ENCODE measurements around the gene ARID3B. TPM values are rescaled to one million over a fixed set of nuclear protein-coding genes. Genes with fewer than 3 reads are reported as not detected.
"Not testable (repeated sequence)": the region's sequence is repeated elsewhere in the genome, so short reads cannot be mapped to it uniquely, and the experiment has no call there.

The ARID3B gene
- total RNA-seq, 1 donor from 2014 or later = 6.8 TPM

GRCh38 chr15:74535388-74536084 is 5.5 kb upstream of the ARID3B start:
- no peak for DNase-seq (ENCODE audit: low spot score)

DNA sequence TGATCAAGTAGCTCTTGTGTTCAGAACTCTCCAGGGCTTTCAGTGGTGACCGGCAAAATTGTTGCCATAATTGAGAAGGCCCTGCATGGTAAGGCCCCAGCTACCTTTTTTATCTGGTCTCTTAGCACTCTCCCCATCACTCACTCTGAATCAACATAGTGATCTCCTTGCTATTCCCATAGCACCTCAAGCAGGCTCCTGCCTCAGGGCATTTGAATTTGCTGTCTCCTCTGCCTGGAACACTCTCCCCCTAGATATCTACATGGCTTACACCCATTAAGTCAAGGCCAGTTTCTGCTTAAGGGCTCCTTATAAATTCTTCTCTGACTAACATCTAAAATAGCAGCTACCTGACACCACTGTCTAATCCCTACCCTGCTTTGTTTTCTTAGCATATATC is 3.3 kb upstream of the ARID3B start:
- no peak for DNase-seq (ENCODE audit: low spot score)

DNA sequence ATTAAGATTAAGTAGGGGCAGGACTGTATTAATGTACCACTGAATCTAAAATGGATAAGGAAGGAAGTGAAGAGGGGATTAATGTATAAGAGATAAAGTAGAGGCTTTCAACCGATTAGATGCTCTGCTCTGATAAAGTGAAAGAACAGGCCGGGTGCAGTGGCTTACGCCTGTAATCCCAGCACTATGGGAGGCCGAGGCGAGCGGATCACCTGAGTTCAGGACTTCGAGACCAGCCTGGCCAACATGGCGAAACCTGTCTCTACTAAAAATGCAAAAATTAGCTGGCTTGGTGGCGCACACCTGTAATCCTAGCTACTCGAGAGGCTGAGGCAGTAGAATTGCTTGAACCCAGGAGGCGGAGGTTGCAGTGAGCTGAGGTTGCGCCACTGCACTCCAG is 1.5 kb upstream of the ARID3B start:
- not testable (repeated sequence) for DNase-seq (ENCODE audit: low spot score)

- DNase-seq (ENCODE audit: low spot score) = no peak
Observed at GRCh38 chr15:74540161-74540760, 759 bp upstream of the ARID3B start.

GRCh38 chr15:74541494-74542165 is 610 bp downstream of the ARID3B start:
- no peak for DNase-seq (ENCODE audit: low spot score)

DNA sequence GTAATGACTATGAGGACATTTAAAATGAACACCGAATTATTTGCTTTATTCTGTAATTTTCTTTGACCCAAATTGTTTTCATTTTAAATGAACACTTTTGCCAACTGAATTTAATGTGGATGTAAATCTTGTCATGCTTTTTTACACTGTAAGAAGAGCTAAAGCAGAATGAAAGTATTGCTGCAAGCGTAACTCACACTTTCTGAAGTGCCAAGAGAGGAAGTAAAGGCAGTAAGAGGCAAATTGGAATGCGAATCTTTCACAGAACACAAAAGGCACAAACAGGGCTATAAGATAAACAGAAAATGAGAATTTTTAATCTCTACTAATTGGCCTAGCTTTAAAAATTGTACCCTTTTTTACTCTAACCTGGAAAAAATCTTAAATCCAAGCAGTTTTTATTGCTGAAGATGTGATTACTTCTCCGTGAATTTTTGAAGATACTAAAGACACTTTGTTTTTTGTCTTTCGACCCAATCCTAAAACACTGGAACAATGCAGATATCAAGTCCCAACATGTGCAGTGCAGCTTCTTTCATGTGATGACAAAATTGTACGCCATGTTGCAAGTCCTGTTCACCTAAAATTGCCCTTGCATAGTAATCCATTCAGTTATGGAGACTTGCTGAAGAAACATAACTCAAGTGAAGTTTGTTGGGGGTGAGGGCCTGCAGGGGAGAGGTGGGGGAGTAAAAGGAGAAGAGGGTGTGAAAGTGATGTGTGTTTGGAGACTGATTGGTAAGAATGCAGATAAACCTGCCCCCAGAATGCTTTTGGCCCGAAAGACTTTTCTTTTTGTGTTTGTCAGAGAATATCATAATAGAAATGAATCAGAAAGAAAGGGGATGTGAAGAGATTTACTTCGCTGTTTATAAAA is 1.4 kb downstream of the ARID3B start:
- no peak for DNase-seq (ENCODE audit: low spot score)

DNA sequence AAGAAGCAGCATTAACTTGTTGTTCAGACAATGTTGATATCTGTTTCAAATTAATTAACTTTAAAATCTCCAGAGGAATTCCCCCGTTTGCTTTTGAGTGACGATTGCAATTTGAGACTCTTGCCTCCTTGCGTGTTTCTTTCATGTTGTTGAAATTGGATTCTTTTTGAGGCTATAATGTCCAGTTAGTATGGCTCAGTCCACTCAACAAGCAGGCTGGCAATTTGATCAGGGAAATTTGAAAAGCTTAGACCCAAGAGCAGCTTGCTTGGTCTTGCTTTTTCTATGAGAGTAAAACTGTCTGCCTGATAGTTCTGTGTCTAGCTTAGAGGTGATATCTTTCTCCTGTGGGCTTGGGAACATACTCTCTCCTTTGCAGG is 2.0 kb downstream of the ARID3B start:
- DNase-seq (ENCODE audit: low spot score) = no peak

DNA sequence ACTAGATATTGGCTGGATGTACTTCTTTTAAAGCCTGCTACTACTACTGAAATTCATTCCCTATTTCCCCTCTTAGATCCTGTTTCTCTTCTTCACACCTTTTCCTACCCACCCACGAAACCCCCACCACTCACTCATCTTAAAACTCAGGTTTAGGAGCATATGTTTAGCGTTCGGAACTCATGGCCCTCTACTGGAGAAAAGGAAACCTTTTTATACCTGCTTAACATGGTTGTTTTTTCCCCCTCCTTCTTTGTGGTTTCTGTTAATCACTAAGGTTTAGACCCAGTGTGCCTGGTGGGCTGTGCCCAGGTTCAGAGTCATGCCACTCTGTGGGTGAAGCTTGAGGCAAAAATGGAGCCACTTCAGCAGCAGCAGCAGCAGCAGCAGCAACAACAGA is 2.6 kb downstream of the ARID3B start:
- DNase-seq (ENCODE audit: low spot score) = no peak

DNA sequence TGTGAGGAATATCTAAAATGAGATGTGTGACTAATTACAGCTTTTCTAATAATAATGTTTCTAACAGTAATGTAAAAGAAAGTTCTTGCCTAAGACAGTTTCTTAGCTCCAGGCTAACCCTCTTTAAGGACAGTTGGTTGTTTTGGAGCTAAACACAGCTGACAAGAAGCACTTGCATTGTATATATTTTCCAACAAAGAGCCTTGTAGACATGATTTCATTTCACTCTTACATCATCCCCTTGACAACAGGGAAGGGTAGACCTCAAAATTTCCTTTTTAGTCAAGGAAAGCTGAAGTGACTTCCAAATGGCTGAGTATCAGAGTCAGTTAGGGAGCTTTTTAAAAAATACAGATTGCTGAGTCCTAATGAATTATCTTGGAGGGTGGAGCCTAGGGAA is 4.1 kb downstream of the ARID3B start:
- DNase-seq (ENCODE audit: low spot score) = no peak

DNA sequence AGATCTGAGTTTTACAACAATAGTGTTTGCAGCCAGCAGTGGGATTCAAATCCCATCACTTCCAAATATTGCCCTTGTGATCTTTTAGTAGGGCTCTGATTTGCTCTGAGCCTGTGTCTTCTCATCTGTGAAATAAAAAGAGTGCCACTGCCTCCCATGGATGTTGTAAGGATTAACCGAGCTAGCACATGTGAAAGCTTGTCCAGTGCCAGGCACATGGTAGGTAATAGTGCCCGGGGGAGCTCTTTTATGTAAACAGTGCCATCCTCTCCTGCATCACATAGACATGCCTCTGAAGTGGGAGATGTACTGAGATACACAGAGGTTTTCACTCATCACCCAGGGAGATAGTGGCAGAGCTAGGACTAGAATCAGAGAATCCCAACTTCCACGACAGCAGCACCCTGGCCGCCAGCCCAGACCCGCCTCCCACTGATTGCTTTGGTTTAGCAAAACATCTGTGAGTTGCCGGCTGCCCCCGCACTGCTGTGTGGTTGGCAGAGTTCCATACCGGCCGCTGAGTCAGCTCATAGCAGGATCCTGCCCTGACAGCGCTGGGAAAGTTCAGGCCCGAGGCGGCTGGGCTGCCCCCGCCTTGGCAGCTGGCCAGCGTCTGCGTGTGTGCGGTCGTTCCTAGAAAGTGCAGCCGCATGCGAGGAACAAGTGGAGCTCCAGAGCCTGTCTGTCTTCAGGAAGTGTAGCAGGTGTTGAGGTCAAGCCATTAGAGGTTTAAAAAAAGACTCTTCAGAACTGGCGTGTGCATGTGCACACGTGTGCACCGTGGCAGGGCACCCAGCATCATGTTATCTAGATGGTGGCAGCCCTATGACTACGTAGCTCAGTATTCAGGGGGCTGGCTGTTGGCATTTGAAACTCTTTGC is 5.0 kb downstream of the ARID3B start:
- DNase-seq (ENCODE audit: low spot score) = peak; percentile 98

GRCh38 chr15:74547616-74548015 is 6.6 kb downstream of the ARID3B start:
- no peak for DNase-seq (ENCODE audit: low spot score)

DNA sequence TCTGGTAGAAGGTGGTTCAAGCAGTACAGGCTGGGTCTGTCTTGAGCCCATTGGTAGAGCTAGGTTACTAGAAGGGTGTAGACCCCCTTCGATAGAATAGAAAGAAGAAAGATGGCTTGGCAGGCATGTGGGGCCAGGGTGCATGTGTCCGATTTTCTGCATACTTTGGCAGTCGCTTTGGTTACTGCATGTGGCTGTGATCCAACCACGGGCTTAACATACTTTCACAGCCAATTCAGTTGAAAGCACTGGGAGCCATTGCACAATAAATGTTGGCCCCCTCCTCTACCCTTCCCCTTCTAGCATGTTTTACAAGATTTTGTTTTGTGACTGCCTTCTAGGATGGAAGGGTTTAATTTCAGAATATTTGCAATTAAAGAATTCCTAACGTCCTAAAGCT is 7.2 kb downstream of the ARID3B start:
- DNase-seq (ENCODE audit: low spot score) = no peak

DNA sequence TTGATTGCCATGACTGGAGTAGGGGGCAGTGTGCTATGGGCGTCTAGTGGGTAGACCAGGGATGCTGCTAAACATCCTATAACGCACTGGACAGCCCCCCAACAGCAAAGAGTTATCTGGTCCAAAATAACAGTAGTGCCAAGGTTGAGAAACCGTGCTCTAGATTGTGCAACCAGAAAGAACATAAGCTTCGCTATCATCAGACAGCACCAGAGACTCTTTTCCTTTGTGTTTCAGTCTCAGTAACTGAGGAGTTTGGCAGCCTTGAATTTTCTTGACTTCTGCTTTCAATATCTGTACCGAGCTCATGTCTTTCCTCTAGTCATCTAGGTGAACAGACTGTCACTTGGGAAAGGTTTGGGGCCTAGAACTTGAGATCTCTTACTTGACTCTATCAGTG is 8.8 kb downstream of the ARID3B start:
- DNase-seq (ENCODE audit: low spot score) = no peak

DNA sequence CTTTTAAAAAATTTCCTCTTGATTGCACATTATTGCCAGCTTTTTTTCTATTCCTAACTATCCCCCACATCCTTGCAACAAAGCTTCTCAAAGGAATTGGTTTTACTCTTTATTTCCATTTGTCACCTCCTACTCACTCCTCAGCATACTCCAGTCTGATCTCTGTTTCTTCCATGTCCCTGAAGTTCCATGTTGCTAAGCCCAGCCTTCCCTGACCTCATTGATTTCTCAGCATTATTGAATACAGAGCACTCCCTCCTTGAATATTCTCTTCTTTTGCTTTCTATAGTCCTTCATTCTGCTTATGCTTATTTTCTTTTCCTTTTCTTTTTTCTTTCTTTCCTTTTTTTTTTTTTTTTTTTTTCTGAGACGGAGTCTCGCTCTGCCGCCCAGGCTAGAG is 10.7 kb downstream of the ARID3B start:
- DNase-seq (ENCODE audit: low spot score) = no peak

DNA sequence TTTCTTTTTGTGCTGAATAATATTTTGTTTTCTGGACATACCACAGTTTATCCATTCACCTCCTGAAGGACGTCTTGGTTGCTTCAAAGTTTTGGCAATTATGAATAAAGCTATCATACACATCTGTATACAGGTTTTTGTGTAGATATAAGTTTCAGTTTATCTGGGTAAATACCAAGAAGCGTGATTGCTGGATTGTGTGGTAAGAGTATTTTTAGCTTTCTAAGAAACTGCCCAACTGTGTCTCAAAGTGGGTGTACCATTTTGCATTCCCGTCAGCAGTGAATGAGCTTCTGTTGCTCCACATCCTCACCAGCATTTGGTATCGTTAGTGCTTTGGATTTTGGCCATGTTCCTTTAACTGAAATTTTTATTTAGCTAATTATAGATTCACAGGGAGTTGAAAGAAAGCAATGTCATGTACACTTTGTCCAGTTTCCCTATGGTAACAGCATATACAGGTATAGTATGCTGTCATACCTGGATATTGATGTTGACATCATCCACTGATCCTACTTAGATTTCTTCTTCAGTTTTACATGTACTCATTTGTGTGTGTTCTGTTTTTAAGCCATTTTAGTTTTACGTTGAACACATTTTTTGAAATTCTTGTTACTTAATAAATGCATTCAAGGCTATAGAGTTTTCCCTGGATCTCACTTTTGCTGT is 11.9 kb downstream of the ARID3B start:
- DNase-seq (ENCODE audit: low spot score) = no peak

DNA sequence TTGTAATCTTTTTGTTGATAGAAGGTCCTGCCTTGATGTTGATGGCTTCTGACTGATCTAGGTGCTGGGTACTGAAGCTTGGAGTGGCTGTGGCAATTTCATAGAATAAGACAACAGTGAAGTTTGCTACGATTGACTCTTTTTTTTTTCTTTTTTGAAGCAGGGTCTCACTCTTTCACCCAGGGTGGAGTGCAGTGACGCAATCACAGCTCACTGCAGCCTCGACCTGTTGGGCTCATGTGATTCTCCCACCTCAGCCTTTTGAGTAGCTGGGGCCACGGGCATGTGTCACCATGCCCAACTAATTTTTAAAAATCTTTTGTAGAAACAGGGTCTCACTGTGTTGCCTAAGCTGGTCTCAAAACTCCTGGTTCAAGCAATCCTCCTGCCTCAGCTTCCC is 14.2 kb downstream of the ARID3B start:
- DNase-seq (ENCODE audit: low spot score) = no peak

DNA sequence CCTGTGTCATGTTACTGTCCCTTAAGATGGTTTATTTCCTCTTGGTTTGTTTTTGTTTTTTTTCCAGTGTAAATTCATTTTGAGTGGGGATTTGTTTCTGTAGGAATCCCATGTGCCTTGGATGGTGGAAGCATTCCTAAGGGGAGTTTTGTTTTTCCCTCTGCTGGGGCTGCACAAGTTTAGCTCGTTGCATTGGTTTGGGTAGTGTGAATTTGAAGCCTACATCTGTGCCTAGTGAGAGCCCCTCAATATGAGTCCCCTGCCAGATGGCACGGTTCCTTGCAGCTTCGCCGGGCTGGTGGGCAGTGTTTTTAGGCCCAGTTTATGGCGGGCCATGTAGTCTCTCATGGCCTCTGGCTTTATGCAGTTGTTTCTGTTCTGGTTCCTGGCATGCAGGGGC is 17.7 kb downstream of the ARID3B start:
- DNase-seq (ENCODE audit: low spot score) = no peak

DNA sequence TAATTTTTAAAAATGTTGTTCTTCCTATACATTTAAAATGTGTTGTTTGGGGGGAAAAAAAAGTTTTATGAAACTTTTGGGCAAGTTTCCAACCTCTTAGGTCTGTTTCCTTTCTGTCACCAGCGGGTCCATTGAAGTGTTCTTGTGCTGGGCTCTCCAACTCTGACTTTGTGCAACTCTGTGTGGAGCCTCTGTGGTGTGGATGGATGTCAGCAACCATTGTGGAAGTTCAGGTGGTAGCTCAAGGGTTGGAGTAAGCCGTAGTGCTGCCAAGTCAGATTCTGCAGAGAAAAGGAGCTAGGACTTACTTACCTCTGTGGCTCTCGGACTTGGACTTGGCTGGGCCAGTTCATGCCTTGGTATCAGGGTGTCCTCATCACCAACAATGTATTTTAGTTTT is 22.4 kb downstream of the ARID3B start:
- DNase-seq (ENCODE audit: low spot score) = no peak

- no peak for DNase-seq (ENCODE audit: low spot score)
Observed at GRCh38 chr15:74564182-74564581, 23.2 kb downstream of the ARID3B start.

- no peak for DNase-seq (ENCODE audit: low spot score)
Observed at GRCh38 chr15:74565381-74566085, 24.5 kb downstream of the ARID3B start.
